ENCODE data around the gene SLC22A2.
"Not testable (repeated sequence)": the region's sequence is repeated elsewhere in the genome, so short reads cannot be mapped to it uniquely, and the experiment has no call there.

SLC22A2 gene

GRCh38 chr6:160258346-160259142 is at the start of gene SLC22A2:
TSS of gene SLC22A2 (minus strand) at chr6:160258821. CDS start at chr6:160258757, 64 bp downstream.
- DNase-seq (ENCODE audit: low spot score), result no peak

DNA sequence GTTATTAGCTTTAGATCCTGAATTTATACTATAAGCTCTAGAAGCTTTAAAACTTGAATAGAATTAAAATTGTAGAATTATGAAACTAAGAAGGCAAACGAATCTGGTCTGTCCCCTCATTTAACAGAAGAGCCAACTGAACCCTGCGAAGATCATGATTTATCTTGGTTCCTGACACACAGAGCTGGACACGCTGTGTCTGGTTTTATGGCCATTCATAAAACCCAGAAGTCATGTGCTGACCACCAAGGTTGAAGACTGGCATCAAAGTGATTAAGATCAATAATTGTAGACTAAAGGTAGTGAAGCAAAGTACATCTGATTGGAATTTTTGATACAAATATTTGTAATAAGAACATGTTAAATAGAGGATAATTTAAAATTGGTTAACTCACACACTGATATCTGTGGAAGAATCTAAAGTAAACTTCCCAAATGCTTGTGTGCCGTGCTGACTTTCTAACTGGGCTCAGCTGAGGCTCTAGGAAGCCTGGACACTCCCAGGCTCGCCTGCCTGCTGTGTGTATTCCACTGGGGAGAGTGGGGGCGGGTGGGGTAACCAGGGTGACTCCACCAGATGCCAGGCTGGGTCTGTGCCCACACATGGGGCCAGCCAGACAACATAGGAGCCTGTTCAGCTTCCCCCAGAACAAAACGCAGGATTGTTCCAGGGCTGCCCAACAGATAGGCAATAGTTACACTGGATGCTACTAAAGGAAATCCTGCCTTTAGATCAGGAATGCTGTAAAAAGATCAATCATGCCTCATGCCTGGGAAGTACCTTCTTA is 47.5 kb upstream of the SLC22A2 start:
- no peak for DNase-seq (ENCODE audit: low spot score)

GRCh38 chr6:160303806-160304205 is 45.2 kb upstream of the SLC22A2 start:
- no peak for DNase-seq (ENCODE audit: low spot score)

DNA sequence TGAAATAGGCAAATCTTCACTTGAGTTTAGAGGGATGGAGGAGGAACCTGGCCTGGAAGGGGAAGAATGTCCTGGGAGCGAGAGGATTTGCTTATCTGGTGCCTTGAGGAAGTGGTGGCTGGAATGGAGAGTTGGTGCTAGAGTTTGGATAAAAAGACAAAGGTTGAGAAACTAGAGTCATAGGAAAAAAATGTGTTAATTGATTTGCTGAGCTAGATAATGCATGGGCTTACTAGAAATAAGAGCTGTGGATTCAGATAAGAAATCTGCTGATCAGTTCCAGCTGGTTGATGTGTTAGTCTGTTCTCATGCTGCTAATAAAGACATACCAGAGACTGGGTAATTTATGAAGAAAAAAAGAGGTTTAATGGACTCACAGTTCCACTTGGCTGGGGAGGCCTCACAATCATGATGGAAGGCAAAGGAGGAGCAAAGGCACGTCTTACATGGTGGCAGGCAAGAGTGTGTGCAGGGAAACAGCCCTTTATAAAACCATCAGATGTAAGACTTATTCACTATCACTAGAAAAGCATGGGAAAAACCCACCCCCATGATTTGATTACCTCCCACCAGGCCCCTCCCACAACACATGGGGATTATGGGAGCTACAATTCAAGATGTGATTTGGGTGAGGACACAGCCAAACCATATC is 43.9 kb upstream of the SLC22A2 start:
- not testable (repeated sequence) for DNase-seq (ENCODE audit: low spot score)

DNA sequence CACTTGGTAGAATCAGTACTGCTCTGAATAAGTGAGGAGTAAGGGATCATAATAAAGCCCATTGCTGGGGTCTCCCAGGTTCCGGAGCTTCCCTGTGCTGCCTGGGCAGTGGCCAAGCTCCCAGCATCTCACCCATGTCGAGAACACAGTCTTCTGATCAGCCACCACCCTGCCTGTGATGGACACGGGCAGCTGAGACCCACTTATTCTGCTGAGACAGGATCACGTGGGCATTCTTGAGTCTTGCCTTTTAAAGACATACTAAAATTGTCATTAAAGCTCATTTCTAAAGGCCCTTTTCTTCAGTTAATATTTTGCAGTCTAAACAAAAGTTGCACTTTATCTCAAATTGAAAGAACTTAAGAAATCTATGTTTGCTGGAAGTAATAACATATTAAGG is 42.7 kb upstream of the SLC22A2 start:
- no peak for DNase-seq (ENCODE audit: low spot score)

- no peak for DNase-seq (ENCODE audit: low spot score)
Observed at GRCh38 chr6:160300076-160300695, 41.6 kb upstream of the SLC22A2 start.

DNA sequence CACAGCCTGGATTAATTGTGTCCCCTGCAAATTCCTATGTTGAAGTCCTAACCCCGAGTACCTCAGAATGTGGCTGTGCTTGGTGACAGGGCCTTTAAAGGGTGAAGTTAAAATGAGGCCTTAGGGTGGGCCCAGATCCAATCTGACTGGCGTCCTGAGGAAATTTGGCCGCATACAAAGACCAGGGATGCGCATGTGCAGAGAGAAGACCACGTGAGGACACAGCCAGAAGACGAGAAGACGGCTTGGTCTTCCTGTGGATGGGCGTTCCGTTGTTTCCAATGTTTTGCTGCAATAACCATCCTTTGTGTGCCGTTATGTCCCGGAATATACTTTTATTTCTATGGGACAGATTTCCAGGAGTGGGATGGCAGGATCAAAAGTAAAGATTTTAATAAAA is 40.9 kb upstream of the SLC22A2 start:
- DNase-seq (ENCODE audit: low spot score), result no peak

GRCh38 chr6:160298121-160298520 is 39.5 kb upstream of the SLC22A2 start:
- no peak for DNase-seq (ENCODE audit: low spot score)

DNA sequence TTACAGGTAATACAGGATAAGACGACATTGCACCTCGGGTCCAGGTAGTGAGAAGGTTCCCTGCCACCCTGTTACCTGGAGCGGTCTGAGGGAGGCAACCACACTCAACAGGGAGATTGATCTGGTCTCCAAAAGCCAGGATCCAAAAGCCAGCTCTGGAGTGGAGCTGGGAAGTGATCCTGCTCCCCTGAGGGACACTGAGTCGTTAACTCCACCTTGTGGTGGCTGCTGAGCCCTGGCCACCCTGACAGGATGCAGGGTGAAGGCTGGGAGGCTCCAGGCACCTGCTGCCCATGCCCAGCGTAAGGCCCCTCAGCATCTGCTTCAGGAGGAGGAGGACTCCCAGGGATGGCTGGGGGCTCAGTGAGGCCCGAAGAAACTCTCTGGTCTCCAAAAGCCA is 38.7 kb upstream of the SLC22A2 start:
- DNase-seq (ENCODE audit: low spot score), result no peak

GRCh38 chr6:160293844-160294243 is 35.2 kb upstream of the SLC22A2 start:
- no peak for DNase-seq (ENCODE audit: low spot score)

DNA sequence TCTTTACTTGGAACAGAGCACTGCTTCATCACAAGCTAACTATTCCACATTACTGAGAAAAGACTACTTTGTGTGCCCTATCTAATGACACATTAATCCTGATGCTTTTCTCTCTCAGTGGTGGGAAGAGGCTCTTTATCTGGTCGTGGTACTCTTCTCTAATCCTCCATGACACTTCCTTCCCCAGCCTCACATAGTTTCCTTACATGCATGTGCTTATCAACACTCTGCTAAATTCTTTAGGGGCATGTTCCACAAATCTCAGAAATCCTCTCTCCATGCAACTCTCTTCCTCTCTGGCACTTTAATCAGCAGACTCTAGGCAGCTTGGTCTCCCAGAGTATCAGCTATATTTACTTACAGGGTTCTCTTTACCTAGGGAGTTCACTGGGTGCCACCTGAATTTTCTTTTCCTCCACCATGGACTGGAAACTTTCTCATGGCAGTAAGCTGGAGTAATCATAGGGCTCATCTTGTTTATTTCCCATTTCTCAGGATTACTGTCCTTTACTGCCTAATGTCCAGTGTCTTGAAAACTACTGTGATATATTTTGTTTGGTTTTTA is 27.0 kb upstream of the SLC22A2 start:
- no peak for DNase-seq (ENCODE audit: low spot score)

- no peak for DNase-seq (ENCODE audit: low spot score)
Observed at GRCh38 chr6:160284575-160284974, 26.0 kb upstream of the SLC22A2 start.

DNA sequence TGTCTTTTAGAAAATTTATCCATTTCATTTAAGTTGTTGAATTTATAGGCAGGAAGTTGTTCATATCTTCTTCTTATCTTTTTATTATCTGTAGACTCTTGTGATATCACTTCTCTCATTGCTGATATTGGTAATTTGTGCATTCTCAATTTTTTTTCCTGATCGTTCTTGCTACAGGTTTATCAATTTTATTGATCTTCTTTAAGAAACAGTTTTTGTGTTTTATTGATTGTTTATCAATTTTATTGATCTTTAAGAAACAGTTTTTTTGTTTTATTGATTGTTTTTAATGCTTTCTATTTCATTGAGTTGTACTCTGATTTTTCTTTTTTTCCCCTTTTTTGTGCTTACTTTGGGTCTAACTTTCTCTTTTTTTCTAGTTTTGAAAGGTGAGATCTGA is 23.8 kb upstream of the SLC22A2 start:
- no peak for DNase-seq (ENCODE audit: low spot score)

DNA sequence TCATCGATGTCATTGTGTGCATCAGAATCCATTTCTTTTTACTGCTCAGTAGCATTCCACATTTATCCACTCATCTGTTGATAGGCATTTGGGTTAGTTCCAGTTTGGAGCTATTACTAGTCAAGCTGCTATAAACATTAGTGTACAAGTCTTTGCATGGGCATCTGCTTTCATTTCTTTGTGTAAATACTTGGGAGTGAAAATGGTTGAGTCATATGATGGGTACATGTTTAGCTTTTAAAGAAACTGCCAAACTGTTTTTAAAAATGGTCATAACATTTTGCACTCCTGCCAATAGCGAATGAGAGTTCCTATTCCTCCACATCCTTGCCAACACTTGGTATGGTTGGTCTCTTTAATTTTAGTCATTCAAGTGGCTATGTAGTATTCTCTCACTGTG is 21.2 kb upstream of the SLC22A2 start:
- DNase-seq (ENCODE audit: low spot score), result no peak

GRCh38 chr6:160278786-160279310 is 20.2 kb upstream of the SLC22A2 start:
- DNase-seq (ENCODE audit: low spot score), result no peak

- DNase-seq (ENCODE audit: low spot score), result no peak
Observed at GRCh38 chr6:160278311-160278710, 19.7 kb upstream of the SLC22A2 start.

GRCh38 chr6:160277546-160277945 is 18.9 kb upstream of the SLC22A2 start:
- no peak for DNase-seq (ENCODE audit: low spot score)

DNA sequence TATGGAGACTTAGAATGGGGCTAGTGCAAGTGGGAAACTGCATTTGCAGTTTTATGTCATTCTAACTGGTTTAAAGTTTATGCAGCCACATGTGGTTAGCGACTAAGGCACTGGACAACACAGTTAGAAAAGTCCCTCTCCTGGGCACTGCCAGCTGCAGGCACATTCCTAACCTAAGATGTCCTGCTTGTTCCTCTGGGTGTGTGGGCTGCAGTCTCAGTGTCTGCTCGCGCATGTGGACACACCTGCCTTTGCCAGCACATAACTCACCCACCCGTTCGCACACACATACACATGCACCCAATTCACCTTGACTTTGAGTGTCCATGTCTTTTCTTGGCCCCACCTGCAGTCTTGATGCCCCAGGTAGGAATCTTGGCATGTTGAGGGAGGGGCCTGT is 18.5 kb upstream of the SLC22A2 start:
- DNase-seq (ENCODE audit: low spot score), result no peak

GRCh38 chr6:160276126-160276525 is 17.5 kb upstream of the SLC22A2 start:
- DNase-seq (ENCODE audit: low spot score), result no peak

DNA sequence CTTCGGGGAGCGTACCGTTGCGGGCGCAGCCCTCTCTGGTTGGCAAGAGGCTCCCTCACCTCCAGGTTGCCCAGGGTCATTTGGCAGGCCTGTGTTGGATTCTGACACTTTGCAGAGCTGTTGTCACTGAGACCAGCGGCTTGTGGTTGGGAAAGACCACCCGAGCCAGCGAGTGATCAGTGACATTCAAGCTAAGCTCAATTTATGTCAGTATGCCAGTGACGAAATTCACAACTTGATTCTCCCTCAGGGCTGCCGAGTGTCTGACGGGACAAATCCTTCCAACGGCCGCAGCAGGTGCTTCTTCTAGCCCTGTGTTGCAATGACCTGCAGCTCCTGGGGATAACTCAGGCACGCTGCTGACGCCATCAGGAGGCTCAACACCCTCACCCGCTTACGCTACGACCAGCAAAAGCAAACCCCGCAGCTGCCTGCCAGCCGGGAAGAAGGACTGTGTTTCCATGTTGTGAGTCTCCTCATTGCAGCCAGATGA is 16.9 kb upstream of the SLC22A2 start:
- DNase-seq (ENCODE audit: low spot score), result no peak

- no peak for DNase-seq (ENCODE audit: low spot score)
Observed at GRCh38 chr6:160274871-160275510, 16.4 kb upstream of the SLC22A2 start.

Data from germinal center (tissue), 1 donor.